Skeletal muscle cell (primary cell): Measurements from ENCODE around the gene EIF4EBP2.

Source experiments
- DNase-seq: peaks from one replicate; pipeline ENCODE4 v3.0.0-alpha.2; 2010; ENCODE audit warnings: low read depth
- H3K4me3 ChIP-seq: 2 replicates; pipeline ENCODE4 v1.5.1; 2011; ENCODE audit warnings: low read depth, mild to moderate bottlenecking, control low read depth, low read length, moderate library complexity

The EIF4EBP2 gene, protein sequence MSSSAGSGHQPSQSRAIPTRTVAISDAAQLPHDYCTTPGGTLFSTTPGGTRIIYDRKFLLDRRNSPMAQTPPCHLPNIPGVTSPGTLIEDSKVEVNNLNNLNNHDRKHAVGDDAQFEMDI

DNA sequence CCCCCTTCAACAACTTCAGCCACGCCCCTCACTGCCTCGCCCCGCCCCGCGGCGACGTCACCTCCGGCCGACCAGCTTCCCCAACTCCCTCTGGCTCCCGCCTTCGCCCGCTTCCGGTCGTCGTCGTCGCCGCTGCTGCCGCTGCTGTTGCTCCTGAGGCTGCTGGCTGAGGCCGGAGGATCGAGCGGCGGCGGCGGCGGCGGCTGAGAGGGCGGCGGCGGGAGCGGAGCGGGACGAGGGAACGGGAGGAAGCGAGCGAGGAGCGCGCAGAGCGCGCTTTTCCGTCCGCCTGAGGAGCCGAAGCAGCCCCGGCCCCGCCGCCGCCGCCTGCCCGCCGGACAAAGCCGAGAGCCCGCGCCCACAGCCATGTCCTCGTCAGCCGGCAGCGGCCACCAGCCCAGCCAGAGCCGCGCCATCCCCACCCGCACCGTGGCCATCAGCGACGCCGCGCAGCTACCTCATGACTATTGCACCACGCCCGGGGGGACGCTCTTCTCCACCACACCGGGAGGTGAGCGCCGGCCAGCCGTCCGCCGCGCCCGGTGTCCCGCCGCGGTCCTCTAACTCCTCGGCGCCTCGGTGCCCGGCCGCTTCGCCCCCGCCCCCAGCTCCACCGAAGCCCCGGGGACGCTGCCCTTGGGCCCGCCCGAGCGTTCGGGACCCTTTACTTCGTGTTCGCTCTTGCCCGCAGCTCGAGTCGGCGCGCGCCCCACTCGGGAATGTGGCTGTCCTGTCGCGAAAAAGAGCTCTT is at the start of gene EIF4EBP2:
EIF4EBP2 (plus strand) TSS at position 110 of the 751 bp plus-strand sequence; CDS start at position 367, 257 bp downstream.
- peak; percentile 85 for DNase-seq
- peak within 1 kb of the TSS; percentile 87 for H3K4me3 ChIP-seq

DNA sequence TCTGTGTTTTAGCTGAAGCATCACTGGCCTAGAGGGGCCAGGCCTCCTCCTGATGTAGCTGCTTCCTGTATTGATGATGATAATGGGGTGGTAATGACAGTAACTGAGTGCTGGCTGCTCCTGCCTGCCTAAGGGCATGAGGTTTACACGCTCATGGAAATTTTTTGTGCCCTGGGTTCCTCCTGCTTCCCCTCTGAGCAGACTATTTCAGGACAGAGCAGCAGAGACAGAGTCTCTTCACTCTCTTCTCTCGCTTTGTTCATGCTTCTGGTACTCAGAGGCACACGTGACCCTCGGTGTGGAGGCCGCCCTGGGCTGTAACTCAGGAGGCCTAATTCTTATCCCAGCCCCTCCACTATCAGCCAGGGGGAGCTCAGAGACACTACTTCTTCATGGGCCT is 49.4 kb upstream of the EIF4EBP2 start:
- no peak overlapping the region for H3K4me3 ChIP-seq
- no peak for DNase-seq

DNA sequence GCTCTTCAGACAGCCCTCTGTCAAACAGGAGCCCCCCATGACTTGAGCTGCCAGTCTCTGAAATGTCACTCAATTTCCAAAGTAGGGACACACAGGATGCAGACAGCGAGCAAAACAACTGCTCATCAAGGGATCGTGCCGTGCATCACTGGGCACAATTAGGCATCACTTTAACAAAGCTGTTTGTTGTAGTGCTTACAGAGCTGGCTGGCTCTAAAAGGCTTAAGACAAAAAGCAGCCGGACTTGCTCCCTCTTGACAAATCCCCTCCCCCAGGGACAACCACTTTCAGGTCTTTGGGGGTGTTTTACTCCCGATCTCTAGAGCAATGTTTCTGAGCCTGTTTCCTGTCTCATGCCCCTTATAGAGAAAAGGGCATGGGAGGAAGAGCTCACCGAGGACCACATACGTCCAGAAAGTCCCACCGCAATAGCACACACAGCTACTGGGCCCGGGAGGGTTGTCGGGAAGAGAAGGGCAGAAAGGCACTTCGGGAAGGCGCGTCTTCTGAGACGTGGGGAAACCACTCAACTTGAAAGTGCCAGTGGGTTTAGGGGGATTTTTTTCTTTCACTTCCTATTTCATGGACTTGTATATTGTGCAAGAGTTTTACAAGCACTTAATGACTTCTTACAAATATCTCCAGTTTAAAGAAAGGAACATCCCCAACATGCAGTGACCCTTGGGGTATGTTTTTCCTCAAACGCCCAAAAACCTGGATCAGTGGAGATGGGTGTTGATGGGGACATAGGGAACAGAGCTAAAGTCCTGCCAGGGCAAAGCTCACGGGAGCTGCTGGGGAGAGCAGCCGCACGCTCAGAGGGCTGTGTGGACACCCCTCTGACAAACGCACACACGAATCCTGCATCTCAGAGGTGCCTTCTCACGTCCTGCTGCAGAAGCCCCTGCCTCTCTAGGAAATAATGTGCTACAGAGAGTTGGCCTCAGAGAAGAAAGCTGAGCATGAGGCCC is 48.6 kb upstream of the EIF4EBP2 start:
- no peak overlapping the region for H3K4me3 ChIP-seq
- no peak for DNase-seq

DNA sequence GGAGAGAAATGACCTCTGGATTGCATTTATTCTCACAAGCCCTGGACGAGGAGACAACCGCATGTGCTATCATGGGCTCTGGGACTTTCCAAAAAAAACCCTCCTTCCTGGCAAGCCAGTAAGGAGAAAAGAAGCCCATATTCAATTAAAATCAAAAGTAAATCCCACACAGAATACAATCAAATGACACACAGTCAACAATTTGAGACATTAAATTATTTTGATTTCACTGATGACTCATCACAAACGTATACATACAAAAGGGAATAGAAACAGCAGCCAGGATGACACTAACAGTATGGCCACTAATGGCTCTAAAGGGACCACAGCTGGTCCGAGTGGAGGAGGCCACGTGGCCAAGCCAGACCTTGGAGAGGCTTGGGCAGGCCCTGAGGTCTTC is 46.4 kb upstream of the EIF4EBP2 start:
- no peak for DNase-seq
- H3K4me3 ChIP-seq = no peak overlapping the region

DNA sequence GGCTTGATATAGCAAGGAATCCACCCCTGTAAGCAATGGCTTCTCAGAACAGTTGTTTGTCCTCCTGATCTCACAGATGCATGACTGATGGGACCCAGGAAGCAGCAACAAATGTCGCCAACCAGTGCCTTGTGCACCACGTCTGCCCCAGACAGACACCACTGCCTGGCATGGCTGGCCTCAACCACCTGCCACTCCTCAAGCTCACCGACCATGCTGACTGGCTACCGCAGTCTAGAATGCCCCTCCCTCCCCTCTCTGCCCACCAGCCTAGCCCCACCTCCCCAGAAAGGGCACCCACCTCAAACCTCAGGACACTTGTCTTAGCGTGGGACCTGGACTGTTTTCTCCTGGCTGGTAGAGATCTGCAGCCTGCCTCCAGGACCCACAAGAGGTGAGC is 45.5 kb upstream of the EIF4EBP2 start:
- H3K4me3 ChIP-seq = no peak overlapping the region
- DNase-seq = no peak

DNA sequence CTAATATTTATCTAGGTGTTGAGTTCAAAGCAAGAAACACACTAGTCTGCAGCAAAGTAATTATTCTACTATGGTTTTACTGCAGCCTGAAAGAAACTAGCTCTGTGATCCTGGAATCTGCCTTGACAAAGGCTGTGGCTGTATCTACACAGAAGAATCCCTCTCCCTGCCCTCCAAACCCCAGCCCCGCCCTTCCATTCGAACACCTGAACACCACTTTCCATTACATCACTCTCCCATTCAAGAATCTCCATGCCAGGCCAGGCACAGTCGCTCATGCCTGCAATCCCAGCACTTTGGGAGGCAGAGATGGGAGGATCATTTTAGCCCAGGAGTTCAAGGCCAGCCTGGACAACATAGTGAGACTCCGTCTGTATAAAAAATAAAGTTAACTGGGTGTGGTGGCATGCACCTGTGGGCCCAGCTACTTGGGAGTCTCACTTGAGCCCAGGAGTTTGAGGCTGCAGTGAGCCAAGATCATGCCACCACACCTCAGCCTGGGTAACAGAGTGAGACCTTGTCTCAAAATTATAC is 44.9 kb upstream of the EIF4EBP2 start:
- no peak overlapping the region for H3K4me3 ChIP-seq
- DNase-seq = no peak

DNA sequence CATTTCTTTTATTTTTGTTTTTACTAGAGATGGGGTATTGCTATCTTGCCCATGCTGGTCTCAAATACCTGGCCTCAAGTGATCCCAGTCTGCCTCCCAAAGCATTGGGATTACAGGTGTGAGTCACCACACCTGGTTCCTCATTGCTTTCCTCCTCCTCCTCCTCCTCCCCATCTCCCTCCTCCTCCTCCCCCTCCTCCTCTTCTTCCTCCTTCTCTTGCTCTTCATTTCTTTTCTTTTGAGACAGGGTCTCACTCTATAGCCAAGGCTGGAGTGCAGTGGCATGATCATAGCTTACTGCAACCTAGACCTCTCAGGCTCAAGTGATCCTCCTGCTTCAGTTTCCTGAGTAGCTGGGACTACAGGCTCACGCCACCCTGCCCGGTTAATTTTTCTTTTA is 43.7 kb upstream of the EIF4EBP2 start:
- no peak overlapping the region for H3K4me3 ChIP-seq
- no peak for DNase-seq

DNA sequence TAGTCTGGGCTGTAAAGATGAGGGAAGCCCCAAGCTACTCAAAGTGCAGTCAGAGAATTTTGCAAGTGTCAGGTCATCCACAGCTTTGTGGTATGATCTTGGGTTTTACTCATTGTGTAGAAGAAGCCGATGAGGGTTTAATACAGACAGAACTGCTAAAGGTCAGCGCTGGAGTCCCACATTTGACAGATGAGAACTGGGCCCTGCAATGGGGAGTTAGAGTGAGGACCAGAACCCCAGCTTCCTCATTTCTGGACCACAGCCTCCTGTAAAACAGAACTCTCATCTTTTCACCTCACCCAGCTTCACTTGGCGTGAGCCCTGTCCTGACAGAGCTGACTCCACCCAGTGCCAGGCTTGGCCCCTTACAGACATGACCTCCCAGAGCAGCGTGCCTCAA is 41.6 kb upstream of the EIF4EBP2 start:
- DNase-seq = no peak
- no peak overlapping the region for H3K4me3 ChIP-seq

DNA sequence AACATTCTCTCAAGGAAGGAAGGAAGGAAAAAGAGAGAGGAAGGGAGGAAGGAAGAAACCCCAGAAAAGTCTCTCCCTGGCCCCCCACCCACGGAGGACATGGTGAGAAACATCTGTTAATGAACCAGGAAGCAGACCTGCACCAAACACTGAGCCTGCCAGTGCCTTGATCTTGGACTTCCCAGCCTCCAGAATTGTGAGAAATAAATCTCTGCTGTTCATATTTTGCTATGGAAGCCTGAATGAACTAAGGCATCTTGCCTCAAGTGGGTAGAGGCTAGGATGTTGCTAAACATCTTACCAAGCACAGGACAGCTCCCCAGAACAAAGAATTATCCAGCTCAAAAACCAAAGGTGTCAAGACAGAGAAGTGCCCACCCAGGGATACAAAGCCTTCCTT is 40.7 kb upstream of the EIF4EBP2 start:
- no peak overlapping the region for H3K4me3 ChIP-seq
- DNase-seq = no peak

DNA sequence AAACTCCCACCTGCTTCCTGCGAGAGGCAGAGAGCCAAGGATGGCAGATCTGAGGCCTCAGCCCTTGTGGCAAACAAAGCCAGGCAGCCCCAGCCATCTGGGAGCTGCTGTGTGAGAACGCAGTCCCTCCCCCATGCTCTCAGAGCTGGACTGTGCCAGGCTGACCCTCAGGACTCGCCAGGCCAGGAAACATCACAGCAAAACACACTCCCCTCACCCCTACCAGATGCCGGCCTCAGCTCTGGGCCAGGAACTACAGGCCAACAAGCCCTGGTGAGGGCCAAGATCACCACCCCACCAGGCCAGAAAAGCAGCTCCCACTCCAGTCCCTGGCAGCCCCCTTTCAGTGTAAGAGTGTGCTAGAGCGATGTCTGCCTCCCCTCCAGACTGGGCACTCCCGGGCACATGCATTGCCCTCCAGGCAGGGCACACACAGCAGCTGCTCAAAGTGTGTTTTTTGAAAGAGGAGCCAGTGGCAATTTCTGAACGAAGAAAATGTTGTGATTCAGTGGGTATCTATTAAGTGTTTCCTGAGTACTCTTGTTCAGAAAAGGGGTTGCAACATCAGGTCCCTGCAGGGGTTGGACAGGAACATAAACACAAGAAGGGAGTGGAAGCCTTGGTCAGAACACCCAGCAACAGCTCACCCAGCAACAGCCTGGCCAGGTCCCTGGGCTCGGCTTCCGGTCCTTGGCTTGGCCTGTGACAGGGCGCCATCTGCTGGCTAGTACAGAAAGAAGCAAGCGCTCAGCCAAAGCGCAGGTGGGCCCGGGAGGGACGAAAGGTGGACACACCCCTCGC is 39.8 kb upstream of the EIF4EBP2 start:
- H3K4me3 ChIP-seq = no peak overlapping the region
- DNase-seq = peak; percentile 91

DNA sequence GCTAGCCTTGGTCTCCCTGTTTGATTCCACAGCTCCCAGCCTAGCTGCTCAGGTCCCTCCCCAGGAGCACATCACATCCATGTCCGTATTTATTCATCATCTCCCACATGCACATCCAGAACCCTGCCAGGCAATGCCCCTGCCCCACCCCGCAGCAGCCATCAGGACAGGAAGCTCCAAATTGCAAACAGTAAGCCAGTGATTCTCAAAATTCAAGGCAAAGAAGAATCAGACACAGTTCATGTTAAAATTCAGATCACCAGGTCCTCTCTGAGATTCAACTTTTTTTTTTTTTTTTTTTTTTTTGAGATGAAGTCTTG is 39.2 kb upstream of the EIF4EBP2 start:
- no peak overlapping the region for H3K4me3 ChIP-seq
- DNase-seq = no peak

DNA sequence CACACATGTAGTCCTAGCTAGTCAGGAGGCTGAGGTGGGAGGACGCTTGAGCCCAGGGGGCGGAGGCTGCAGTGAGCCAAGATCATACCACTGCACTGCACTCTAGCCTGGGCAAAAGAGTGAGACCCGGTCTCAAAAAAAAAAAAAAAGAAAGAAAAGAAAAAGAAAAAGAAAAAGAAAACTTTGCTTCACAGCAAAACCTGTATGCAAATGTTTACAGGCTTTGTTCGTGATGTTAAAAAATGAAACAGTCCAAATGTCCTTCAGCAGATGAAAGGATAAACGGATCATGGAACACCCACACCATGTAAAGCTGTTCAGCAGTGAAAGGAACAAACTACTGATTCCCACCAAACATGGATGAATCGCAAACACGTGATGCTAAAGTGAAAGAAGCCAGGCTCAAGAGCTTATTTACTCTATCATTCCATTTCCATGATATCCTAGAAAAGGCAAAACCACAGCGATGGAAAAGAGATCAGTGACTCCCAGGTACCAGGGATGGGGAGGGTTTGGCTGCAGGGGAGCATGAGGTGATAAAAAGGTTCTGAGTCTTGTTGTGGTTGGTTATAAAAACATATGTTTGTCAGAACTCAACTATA is 36.6 kb upstream of the EIF4EBP2 start:
- no peak overlapping the region for H3K4me3 ChIP-seq
- DNase-seq = no peak

DNA sequence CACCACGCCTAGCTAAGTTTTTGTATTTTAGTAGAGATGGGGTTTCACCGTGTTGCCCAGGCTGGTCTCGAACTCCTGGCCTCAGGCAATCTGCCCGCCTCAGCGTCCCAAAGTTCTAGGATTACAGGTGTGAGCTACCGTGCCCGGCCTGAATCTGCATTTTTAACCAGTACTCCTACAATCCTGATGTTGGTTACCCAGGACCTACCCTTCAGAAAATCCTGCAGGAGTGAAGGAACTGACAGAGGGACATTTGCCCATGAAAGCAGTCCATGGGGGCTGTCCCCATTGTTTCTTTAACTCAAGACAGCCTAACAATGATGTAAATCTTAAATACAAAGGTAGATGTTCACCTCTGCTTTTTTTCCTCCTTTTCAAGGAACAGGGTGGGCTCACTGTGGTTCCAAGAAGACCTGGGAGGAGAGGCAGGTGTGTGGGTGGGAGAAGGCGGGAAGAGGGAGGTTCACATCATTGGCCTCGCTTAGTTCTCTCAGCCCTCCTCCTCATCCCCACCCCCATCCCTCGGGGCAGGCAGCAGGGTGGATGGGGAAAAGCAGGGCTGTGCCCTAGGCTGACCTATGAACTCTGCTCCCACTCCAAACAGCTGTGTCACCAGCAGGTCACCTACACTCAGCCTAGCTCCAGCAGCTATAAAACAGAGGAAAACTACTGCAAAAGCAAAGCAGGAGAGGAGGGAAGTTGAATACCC is 35.0 kb upstream of the EIF4EBP2 start:
- DNase-seq = no peak
- no peak overlapping the region for H3K4me3 ChIP-seq

DNA sequence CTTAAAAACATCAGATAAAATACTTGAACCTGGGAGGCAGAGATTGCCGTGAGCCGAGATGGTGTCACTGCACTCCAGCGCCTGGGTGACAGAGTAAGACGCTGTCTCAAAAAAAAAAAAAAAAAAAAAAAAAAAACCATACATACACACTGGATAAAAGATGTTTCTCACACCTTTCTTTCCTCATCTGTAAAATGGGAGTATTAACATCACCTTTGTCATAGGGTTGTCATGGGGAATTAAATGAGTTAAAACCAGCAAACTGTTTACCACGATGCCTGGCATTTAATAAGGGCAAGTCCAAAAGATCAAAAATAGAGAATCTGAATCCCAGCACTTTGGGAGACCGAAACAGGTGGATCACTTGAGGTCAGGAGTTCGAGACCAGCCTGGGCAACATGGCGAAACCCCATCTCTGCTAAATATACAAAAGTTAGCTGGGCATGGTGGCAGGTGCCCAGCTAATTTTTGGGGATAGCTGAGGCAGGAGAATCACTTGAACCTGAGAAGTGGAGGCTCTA is 34.4 kb upstream of the EIF4EBP2 start:
- no peak for DNase-seq
- no peak overlapping the region for H3K4me3 ChIP-seq

DNA sequence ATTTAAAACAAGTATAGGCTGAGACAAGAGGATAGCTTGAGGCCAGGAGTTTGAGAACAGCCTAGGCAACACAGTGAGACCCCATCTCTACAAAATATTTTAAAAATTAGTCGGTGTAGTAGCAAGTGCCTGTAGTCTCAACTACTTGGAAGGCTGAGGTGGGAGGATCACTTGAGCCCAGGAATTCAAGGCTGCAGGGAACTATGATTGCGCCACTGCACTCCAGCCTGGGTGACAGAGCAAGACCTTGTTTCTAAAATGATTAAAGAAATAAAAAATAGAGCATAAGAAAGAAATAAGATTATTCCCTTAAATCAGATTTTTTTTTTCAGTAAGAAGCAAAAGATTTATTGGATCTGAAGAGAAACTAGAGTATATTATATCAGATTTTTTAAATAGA is 33.2 kb upstream of the EIF4EBP2 start:
- H3K4me3 ChIP-seq = no peak overlapping the region
- DNase-seq = no peak

DNA sequence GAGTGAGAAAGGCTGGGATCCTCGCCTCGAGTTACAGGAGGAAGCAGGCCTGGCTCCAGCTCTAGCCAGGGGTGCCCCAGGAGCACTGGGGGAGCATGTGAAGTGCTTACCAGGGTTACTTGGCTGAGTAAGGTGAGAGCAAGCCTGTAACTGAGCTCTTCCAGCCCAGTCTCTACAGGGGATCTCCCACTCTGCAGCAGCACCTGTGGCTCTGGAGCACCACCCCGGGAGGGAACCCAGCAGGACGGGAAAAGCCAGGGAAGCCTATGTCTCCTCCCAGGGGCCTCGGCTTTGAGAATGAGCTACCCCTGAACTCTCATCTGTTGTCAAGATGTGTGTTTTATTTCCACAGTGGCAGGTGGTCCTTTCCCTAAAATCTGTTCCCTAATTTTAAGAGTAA is 32.1 kb upstream of the EIF4EBP2 start:
- no peak overlapping the region for H3K4me3 ChIP-seq
- DNase-seq = no peak

DNA sequence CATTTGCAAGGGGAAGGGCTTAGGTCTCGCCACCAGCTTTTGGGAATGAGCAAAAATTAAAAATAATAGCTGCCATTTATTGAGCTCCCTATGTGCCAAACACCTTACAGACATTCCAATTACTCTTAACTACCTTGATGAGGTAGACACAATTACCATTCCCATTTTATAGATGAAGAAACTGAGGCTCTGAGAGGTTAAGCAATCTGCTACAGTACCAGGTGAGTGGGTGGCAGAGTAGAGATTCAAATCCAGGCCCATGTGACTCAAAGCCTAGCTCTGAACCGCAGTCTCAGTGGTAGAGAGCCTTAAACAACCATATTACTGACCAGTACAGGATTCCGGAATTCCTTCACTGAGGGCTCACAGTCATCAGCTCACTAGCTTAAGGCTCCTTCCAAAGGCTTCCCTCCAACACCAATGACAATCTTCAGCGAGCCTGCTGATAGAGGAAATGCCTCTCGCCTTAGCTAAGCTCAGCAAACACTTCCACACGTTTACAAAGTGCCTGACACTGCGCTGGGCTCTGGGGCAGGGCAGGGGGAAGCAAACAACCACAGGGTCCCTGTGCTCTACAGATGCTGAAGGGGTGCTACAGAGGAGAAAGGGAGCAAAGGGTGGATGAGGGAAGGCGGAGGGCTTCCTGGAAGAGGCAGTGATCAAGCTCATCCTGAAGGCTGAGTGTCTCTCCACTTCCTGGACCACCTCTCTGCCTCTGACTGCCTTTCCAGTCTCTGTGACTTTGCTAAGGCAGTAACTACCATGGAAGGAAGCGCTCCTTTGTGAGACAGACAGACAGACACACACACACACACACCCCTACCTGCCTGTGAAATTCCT is 28.9 kb upstream of the EIF4EBP2 start:
- DNase-seq = no peak

More for the DNA sequence above, 28.9 kb upstream of the EIF4EBP2 start:
- H3K4me3 ChIP-seq = no peak overlapping the region
